Measurements from ENCODE around the gene TRIM7.
"Not testable (repeated sequence)": the region's sequence is repeated elsewhere in the genome, so short reads cannot be mapped to it uniquely, and the experiment has no call there.

The TRIM7 gene

GRCh38 chr5:181210698-181211097 is 5.7 kb upstream of the TRIM7 start:
- DNase-seq, result not testable (repeated sequence)

- not testable (repeated sequence) for DNase-seq
These were observed 5.2 kb upstream of the TRIM7 start for GRCh38 chr5:181210148-181210547.

DNA sequence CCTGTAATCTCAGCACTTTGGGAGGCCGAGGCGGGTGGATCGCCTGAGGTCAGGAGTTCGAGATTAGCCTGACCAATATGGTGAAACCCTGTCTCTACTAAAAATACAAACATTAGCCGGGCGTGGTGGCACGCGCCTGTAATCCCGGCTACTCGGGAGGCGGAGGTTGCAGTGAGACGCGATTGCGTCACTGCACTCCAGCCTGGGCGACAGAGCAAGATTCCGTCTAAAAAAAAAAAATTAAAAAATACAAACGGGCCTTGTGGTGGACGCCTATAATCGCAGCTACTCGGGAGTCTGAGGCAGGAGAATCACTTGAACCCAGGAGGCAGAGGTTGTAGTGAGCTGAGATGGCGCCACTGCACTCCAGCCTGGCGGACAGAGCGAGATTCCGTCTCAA is 4.0 kb upstream of the TRIM7 start:
- DNase-seq, result not testable (repeated sequence)

GRCh38 chr5:181207960-181208253 is 2.9 kb upstream of the TRIM7 start:
- no peak for DNase-seq

GRCh38 chr5:181207214-181207959 is 2.4 kb upstream of the TRIM7 start:
- DNase-seq, result peak; percentile 74 to 81

DNA sequence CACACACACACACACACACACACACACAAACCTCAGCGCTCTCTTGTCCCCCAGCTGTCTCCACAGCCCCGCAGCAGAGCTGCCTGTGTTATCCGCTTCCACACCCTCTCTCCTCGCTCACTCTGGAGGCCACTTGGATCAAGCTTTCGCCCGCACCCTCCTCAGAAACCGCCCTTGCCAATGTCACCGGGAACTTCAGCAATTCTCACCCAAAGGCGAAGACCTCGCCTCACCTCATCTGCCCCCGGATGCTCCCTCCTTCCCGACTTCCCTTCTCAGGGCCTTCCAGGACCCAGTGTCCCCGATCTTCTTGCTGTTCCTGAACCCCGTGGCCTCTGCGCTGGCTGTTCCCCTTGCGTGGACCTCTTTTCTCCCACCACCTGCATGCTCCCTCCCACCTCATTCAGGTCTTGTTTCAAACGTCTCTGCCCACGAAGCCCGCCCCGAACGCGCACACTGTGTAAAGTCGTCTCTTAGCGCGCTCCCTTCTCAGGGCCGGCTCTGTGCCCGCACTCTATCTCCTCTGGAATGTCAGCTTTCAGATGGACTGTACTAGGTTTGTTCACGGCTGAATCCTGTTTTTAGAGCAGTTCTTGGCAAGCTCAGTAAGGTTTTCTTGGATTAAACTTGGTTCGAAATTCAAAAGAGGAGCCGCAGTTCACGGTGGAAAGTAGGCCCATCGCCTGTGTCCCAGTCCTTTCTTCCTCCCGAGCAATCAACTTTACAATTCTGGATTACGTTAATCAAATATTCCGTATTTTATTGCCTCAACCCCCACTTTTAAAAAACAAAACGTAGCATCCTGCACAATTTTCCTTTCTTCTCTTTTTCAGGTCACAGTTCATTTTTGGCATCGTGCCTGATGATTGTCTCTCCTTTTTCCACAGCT is 1.0 kb upstream of the TRIM7 start:
- DNase-seq, result peak; percentile 40 to 46

GRCh38 chr5:181204113-181204825 is 727 bp downstream of the TRIM7 start:
- no peak for DNase-seq

DNA sequence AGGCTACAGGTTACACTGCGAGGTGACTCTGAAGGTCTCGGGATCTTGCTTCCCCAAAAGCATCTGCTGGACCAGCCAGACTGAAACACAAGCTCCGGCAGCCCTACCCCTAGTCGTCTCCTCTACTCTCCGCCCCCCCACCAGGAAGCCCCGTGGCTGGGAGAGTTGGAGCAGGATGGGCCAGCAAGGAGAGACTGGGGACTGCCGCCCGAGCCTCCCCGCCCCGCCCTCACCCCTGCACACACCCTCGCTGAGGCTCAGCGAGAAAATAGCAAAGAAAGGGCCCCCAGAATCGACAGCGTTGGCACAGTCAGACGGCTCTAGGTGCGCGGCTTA is 1.3 kb downstream of the TRIM7 start:
- DNase-seq, result no peak

GRCh38 chr5:181203093-181203711 is 1.8 kb downstream of the TRIM7 start:
- DNase-seq, result no peak

GRCh38 chr5:181200816-181201215 is 4.2 kb downstream of the TRIM7 start:
- no peak for DNase-seq

DNA sequence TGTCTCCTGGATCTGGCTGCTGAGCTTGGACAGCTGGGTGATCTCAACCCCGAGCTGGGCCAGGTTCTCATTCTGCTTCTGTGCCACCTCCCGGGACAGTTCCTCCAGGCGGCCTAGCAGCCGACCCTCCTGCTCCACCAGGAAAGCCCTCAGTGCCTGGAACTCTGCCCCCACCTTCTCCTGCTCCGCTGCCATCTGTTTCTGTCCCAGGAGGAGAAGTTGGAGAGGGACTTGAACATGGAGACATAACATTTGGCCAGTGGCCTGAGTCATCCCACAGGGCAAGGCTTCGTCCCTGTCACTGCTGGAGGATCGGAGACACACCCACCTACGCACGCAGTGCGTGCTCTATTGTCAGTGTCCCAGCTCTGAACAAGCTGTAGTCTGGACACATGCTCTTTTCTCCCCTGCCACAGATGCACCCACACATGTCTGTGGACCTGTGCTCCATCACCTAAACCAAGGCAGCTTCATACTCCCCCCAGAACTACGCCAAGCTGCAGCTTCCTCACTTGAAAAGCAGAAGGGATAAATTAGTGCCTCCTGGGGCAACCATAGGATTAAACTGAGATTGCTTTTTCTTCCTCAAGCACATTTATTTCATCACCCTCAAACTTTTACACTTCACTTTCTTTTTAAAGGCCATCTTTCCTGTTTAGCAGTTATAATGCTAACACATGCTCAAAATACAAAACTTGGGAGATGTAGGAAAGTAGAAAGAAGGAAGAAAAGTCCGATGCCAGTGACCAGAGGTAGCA is 4.9 kb downstream of the TRIM7 start:
- DNase-seq, result no peak

DNA sequence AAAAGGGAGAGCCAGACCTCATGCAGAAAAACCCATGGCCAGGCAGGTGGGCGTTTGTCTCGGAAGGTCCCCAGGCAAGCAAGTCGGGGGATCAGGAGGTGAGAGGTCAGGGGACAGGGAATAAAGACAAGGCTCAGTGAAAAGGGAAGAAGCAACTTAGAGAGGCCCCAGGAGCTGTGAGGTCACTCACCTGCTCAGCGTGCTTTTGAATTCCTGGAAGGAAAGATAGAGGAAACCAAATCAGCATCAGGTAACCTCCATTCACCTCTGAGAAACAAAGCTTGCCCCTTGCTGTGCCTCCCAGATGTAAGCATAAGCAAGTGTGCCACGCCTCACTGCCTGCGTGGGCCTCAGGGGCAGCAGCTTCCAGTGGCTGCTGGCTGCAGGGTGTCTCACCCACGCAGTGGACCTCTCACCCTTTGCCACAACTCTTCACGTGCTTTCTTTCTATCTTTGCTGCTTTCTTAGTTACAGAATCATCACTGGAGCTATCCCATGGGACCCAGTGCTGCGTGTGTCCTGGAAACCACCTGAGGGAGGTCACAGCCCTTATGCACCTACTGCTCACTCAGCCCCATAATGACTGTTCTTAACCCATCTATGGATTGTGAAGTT is 6.0 kb downstream of the TRIM7 start:
- DNase-seq, result no peak

GRCh38 chr5:181198106-181198685 is 6.8 kb downstream of the TRIM7 start:
- DNase-seq, result no peak

- DNase-seq, result no peak
These were observed 7.6 kb downstream of the TRIM7 start for GRCh38 chr5:181197326-181197951.

DNA sequence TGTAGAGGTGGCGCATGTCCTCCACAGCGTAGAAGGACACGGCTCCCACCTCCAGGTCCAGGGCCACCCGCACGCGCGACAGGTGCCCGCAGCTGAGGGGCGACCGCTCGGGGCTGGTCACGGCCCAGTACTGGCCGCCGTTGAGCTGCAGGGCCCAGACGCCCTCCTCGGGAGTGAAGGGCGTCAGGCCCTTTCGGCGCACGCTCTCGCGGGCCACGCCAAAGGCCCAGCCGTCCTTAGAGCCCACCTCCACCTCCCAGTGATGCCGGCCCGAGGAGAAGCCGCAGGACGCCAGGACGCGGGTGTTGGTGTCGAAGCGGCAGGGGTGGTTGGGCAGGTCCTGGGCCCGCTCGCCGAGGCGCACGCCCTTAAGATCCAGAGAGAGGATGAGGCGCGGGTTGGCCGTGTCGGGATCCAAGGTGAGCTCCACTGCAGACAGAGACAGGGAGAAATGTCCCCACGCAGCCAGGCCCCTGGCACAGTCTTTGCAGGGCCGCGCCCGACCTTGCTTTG is 9.7 kb downstream of the TRIM7 start:
- DNase-seq, result no peak

DNA sequence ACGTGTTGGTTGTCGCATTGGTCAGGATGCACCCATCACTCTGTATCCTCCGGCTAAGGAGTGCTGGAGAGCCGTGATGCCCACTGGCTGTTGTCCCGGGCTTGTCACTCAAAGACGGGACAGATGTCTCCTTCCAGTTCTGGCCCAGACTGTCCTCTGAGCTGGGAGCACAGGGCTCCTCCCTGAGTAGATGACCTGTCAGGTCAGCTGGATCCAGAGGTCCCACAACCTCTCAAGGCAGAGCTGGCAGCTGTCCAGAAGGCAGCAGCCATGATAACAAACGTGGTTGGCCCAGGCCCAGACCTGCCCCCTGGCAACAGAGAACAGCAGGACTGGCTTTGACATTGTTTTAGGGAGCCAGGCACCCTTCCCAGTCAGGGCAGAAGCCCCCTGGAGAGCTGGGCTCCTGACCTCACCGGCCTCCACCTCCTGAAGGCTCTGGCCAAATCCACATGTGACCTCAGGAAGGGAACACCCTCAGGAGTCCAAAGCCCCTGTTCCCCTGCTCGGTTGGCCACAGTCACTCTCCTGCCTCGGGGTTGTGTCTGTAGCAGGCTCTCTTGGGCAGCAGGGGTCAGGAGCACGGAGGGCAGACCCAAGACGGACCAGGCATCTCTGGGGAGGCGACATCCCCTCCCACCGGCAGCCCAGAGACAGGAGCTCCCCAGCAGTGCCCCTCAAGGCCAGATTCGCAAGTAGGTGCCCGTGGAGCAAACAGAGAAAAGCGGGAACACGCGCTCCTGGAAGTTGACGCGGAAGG is 10.3 kb downstream of the TRIM7 start:
- DNase-seq, result no peak

GRCh38 chr5:181193656-181194055 is 11.3 kb downstream of the TRIM7 start:
- no peak for DNase-seq

- DNase-seq, result no peak
These were observed 12.5 kb downstream of the TRIM7 start for GRCh38 chr5:181192337-181193046.

DNA sequence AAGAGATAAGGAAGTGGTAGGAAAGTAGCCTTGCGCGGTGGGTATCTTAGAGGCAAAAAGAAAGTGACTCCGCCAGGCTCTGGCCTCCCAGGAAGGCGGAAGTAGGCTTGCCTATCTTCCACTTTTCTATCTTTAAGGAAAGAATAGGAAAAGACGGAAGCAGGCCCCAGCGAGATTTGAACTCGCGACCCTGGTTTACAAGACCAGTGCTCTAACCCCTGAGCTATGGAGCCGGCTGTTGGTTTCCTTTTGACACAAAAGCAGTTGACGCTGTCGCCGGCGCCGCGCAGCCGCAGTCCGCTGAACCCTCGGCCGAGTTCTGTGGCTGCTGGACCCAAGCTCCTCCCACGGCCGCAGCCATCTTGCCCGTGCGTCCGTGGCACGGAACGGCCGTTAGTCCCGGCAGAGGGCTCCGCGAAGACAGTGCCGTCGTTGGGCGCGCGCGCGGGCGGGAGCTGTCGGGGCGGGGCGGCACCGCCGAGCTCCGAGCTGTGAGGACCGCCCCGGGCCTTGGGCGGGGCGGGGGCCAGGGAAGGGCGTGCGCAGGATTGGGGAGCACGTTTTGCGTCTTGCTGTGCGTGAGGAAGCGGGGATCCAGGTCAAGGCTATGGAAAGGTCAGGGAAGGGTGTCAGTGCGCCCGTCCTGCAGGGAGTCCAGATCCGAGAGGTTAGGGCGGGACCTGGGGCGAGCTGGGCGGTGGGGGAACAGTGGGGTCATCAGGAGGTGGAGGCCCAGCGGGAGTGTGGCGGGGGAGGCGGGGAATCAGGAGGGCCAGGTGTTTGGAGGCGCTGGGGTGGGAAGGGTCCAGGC is 13.3 kb downstream of the TRIM7 start:
- peak; percentile 92 to 93 for DNase-seq
